DND-41 (cell line): Measurements from ENCODE around the gene USP20.

Experiments used
- EZH2 ChIP-seq: IDR thresholded peaks from 3 replicates; pipeline ENCODE4 v1.6.1; 2012; ENCODE audit warnings: borderline replicate concordance, low read depth, mild to moderate bottlenecking, moderate library complexity, low read length, inconsistent platforms; ENCODE audit not compliant: severe bottlenecking
- TF ChIP-seq, protein P1 (sequence below): IDR thresholded peaks from 2 replicates; pipeline ENCODE4 v1.5.1; 2012; ENCODE audit warnings: borderline replicate concordance, low read length, moderate library complexity, mild to moderate bottlenecking; ENCODE audit not compliant: poor library complexity, severe bottlenecking; ENCODE audit errors: extremely low read depth

GRCh38 chr9:129811967-129812363, 23.3 kb upstream of the USP20 start:
- TF ChIP-seq, protein P1, sequence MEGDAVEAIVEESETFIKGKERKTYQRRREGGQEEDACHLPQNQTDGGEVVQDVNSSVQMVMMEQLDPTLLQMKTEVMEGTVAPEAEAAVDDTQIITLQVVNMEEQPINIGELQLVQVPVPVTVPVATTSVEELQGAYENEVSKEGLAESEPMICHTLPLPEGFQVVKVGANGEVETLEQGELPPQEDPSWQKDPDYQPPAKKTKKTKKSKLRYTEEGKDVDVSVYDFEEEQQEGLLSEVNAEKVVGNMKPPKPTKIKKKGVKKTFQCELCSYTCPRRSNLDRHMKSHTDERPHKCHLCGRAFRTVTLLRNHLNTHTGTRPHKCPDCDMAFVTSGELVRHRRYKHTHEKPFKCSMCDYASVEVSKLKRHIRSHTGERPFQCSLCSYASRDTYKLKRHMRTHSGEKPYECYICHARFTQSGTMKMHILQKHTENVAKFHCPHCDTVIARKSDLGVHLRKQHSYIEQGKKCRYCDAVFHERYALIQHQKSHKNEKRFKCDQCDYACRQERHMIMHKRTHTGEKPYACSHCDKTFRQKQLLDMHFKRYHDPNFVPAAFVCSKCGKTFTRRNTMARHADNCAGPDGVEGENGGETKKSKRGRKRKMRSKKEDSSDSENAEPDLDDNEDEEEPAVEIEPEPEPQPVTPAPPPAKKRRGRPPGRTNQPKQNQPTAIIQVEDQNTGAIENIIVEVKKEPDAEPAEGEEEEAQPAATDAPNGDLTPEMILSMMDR, result no peak
- TF ChIP-seq EZH2, result no peak
